Activated T-cell treated with anti-CD3 and anti-CD28 coated beads, Interleukin-2, amount 50 U/mL, for 4 hours (primary cell): Measurements from ENCODE around the gene DDC. TPM values are rescaled to one million over a fixed set of nuclear protein-coding genes. Genes with fewer than 3 reads are reported as not detected.
"Not testable (repeated sequence)": the region's sequence is repeated elsewhere in the genome, so short reads cannot be mapped to it uniquely, and the experiment has no call there.

Experiments used
- ATAC-seq, 2 donors: fragments of 200-7000 bp; cut with Tn5 transposase; one replicate each; pipeline ENCODE4 v1.10.0; 2021
- DNase-seq: peaks from one replicate; pipeline ENCODE4 v3.0.0-alpha.2; 2020
- H3K27me3 Mint-ChIP-seq: one replicate; pipeline ENCODE4 v1.8.0; 2021; ENCODE audit warnings: low read depth, mixed read lengths
- H3K36me3 Mint-ChIP-seq: one replicate; pipeline ENCODE4 v1.8.0; 2022; ENCODE audit warnings: mixed read lengths; ENCODE audit not compliant: insufficient read depth
- H3K4me1 Mint-ChIP-seq: one replicate; pipeline ENCODE4 v1.8.0; 2021; ENCODE audit warnings: low read depth, mixed read lengths
- H3K4me3 Mint-ChIP-seq: one replicate; pipeline ENCODE4 v1.8.0; 2021; ENCODE audit warnings: mild to moderate bottlenecking, moderate library complexity, mixed read lengths
- H3K9me3 Mint-ChIP-seq: one replicate; pipeline ENCODE4 v1.8.0; 2021; ENCODE audit warnings: mixed read lengths
- total RNA-seq, 3 donors: library from RNA; stranded (reverse); gene quantifications; one replicate each; pipeline ENCODE4 v1.2.1, GENCODE V29; 2021

Gene DDC
- total RNA-seq, 3 donors from 2014 or later, result 0.38 to 0.61 TPM; not detected in 1

- Mint-ChIP-seq H3K36me3 (no peaks in the 10 kb centered on the region), H3K4me1 (peaks cover 13% of the 10 kb centered on the region), H3K27me3 (peaks cover 12% of the 10 kb centered on the region), H3K9me3 (no peaks in the 10 kb centered on the region), H3K4me3 (no peak overlapping the region)
- DNase-seq (no peak), ATAC-seq (peak; percentile 52 to 79)
Observed at GRCh38 chr7:50534690-50535290, 30.4 kb downstream of the DDC start.

- DNase-seq (no peak), ATAC-seq (no peak)
- peaks cover 13% of the 10 kb centered on the region for H3K4me1 Mint-ChIP-seq
- no peaks in the 10 kb centered on the region for H3K9me3 Mint-ChIP-seq
- H3K4me3 Mint-ChIP-seq, result no peak overlapping the region
- no peaks in the 10 kb centered on the region for H3K36me3 Mint-ChIP-seq
- peaks cover 12% of the 10 kb centered on the region for H3K27me3 Mint-ChIP-seq
Observed at GRCh38 chr7:50533866-50534265, 31.3 kb downstream of the DDC start.

DNA sequence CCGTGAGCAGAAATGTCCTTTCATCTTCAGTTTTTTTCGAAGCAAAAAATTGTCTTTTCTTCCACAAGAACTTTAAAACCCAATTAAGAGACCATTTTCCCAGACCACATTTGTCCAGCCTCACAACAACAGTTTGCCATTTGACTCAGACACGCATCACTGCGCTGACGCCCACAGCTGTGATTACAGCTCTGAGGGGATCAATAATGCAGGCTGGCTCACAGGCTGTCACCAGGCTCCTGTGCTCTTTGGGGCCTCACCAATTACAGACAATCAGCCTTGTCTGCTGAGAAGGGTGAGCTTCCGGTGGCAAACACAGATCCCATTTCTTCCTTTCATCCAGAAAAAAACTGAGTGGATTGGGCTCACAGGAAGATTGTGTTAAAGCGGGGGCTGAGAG is 33.3 kb downstream of the DDC start:
- H3K4me1 Mint-ChIP-seq, result peaks cover 13% of the 10 kb centered on the region
- ATAC-seq (peak in 1 of 2 donors; percentile 32), DNase-seq (no peak)
- peaks cover 12% of the 10 kb centered on the region for H3K27me3 Mint-ChIP-seq
- H3K36me3 Mint-ChIP-seq, result no peaks in the 10 kb centered on the region
- no peak overlapping the region for H3K4me3 Mint-ChIP-seq
- no peaks in the 10 kb centered on the region for H3K9me3 Mint-ChIP-seq

DNA sequence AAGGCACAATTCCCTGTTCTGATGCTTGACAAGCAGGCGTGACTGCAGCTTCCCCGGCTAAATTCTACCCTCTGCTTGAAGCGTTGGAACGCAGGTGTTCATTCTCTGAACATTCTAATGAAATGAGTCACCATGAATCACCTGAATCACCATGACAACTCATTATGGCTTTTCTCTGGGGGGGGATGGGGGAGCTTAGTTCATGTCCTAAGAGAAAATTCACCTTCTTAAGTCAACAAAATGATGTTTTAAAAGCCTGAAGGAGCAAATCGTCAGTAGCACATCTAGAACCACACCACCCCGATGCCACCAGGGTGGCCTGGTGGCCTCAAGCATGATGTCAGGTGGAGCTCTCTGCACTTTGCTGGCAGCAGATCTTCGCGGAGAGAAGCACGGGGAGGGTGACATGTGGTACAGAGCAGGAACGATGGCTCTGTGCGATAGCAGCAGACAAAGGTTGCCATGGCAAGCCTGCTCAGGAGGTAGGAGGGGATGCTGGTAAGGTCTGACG is 33.7 kb downstream of the DDC start:
- Mint-ChIP-seq H3K9me3 (no peaks in the 10 kb centered on the region), H3K27me3 (peaks cover 12% of the 10 kb centered on the region), H3K36me3 (no peaks in the 10 kb centered on the region), H3K4me3 (no peak overlapping the region), H3K4me1 (peaks cover 13% of the 10 kb centered on the region)
- DNase-seq (no peak), ATAC-seq (peak; percentile 51 to 61)

DNA sequence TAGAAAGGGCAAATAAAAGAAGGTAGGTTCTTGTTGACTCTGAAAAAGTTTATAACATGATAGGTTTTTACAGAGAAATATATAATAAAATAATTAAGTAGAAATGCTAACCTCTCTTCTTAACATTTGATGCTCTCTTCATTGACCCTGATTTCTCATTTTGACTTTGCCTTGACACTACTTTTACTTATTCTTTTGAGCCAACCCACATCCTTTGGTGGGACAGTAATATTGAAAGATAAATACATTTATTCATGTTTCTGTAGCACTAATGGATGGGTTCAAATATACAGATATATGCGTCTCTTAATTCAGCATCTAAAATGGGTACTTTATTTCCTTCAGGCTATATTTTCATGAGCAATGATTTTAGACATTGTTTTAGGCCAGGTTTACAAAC is 34.4 kb downstream of the DDC start:
- H3K4me3 Mint-ChIP-seq, result no peak overlapping the region
- no peaks in the 10 kb centered on the region for H3K9me3 Mint-ChIP-seq
- H3K27me3 Mint-ChIP-seq, result peaks cover 12% of the 10 kb centered on the region
- peaks cover 13% of the 10 kb centered on the region for H3K4me1 Mint-ChIP-seq
- no peaks in the 10 kb centered on the region for H3K36me3 Mint-ChIP-seq
- no peak for ATAC-seq
- no peak for DNase-seq

- ATAC-seq (no peak), DNase-seq (no peak)
- H3K4me1 Mint-ChIP-seq, result peaks cover 11% of the 10 kb centered on the region
- H3K27me3 Mint-ChIP-seq, result peaks cover 12% of the 10 kb centered on the region
- H3K9me3 Mint-ChIP-seq, result no peaks in the 10 kb centered on the region
- no peak overlapping the region for H3K4me3 Mint-ChIP-seq
- no peaks in the 10 kb centered on the region for H3K36me3 Mint-ChIP-seq
Observed at GRCh38 chr7:50529093-50529862, 35.9 kb downstream of the DDC start.

GRCh38 chr7:50528266-50529092 is 36.7 kb downstream of the DDC start:
- ATAC-seq, result no peak
- DNase-seq, result no peak
- Mint-ChIP-seq H3K36me3 (no peaks in the 10 kb centered on the region), H3K9me3 (no peaks in the 10 kb centered on the region), H3K4me3 (no peak overlapping the region), H3K4me1 (peaks cover 11% of the 10 kb centered on the region), H3K27me3 (peaks cover 12% of the 10 kb centered on the region)

GRCh38 chr7:50519350-50519749 is 45.9 kb downstream of the DDC start:
- peaks cover 27% of the 10 kb centered on the region for H3K27me3 Mint-ChIP-seq

GRCh38 chr7:50513166-50513871 is 51.9 kb downstream of the DDC start:
- H3K9me3 Mint-ChIP-seq, result peaks cover 12% of the 10 kb centered on the region
- H3K4me3 Mint-ChIP-seq, result no peak overlapping the region
- ATAC-seq (no peak), DNase-seq (no peak)
- H3K27me3 Mint-ChIP-seq, result peaks cover 28% of the 10 kb centered on the region
- H3K4me1 Mint-ChIP-seq, result no peaks in the 10 kb centered on the region
- no peaks in the 10 kb centered on the region for H3K36me3 Mint-ChIP-seq

More at GRCh38 chr7:50519350-50519749, 45.9 kb downstream of the DDC start:
- not testable (repeated sequence) for H3K4me1 Mint-ChIP-seq, H3K36me3 Mint-ChIP-seq, H3K4me3 Mint-ChIP-seq, DNase-seq, ATAC-seq
- peaks cover 22% of the 10 kb centered on the region for H3K9me3 Mint-ChIP-seq

GRCh38 chr7:50512384-50512783 is 52.8 kb downstream of the DDC start:
- H3K9me3 Mint-ChIP-seq, result peaks cover 11% of the 10 kb centered on the region
- DNase-seq, result no peak

GRCh38 chr7:50509459-50509858 is 55.7 kb downstream of the DDC start:
- no peaks in the 10 kb centered on the region for H3K4me1 Mint-ChIP-seq
- H3K27me3 Mint-ChIP-seq, result peaks cover 18% of the 10 kb centered on the region
- ATAC-seq (no peak), DNase-seq (no peak)
- H3K9me3 Mint-ChIP-seq, result no peaks in the 10 kb centered on the region
- no peaks in the 10 kb centered on the region for H3K36me3 Mint-ChIP-seq
- H3K4me3 Mint-ChIP-seq, result no peak overlapping the region

More at GRCh38 chr7:50512384-50512783, 52.8 kb downstream of the DDC start:
- Mint-ChIP-seq H3K4me3 (no peak overlapping the region), H3K36me3 (no peaks in the 10 kb centered on the region), H3K27me3 (peaks cover 28% of the 10 kb centered on the region), H3K4me1 (no peaks in the 10 kb centered on the region)
- ATAC-seq, result no peak

GRCh38 chr7:50508471-50508943 is 56.7 kb downstream of the DDC start:
- Mint-ChIP-seq H3K9me3 (no peaks in the 10 kb centered on the region), H3K4me1 (no peaks in the 10 kb centered on the region), H3K36me3 (no peaks in the 10 kb centered on the region), H3K4me3 (no peak overlapping the region), H3K27me3 (peaks cover 15% of the 10 kb centered on the region)
- ATAC-seq (no peak), DNase-seq (no peak)

DNA sequence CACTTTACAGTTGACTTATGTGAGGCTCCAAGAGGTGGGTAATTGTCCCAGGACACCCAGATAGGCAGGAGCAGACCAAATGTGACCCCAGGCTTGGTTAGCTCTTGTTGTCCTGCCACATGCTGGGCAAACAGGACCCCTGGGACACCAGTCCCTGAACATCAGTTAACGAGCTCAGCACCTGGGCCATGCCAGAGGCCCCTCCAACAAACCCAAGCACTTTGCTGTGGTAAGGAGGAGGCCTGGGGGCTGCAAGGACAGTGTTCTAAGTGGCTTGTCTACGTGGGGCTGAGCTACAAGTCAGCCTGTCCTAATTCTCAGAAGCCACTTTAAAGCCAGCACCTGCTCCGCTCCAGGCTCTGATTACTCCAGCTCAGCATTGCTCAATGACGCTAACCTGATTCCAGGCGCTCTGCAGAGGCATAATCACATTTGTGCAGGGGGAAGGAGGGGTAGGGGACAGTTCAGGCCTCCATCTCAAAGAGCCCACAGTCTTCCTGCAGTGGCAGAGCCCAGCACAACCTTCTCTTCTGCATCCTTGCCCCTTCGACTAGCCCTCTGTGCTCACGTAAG is 57.2 kb downstream of the DDC start:
- Mint-ChIP-seq H3K4me3 (no peak overlapping the region), H3K36me3 (no peaks in the 10 kb centered on the region), H3K27me3 (peaks cover 12% of the 10 kb centered on the region), H3K4me1 (no peaks in the 10 kb centered on the region), H3K9me3 (no peaks in the 10 kb centered on the region)
- ATAC-seq (no peak), DNase-seq (no peak)
